Measurements from ENCODE around the gene CD164.

Gene CD164

DNA sequence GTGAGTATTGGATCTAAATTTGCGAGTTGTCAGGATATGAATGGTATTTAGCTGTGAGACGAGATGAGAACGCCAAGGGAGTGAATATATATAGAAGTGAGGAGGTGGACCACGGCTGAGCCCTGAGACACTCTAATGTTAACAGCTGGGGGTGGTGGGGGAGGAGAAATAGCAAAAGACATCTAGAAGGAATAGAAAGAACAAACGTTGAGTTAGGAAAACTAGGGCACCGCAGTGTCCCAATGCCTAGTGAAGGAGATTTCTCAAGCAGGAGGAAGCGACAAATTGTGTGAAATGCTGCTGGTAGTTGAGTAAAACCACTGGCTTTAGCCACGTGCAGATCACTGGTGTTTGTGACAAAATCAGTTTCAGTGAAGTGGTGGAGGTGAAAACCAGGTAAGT is 56.9 kb downstream of the CD164 start:
- H3K4me3 ChIP-seq (ENCODE audit: low read length): no peak overlapping the region
- no peak for DNase-seq (ENCODE audit: low read depth)
- TF ChIP-seq, protein P1, sequence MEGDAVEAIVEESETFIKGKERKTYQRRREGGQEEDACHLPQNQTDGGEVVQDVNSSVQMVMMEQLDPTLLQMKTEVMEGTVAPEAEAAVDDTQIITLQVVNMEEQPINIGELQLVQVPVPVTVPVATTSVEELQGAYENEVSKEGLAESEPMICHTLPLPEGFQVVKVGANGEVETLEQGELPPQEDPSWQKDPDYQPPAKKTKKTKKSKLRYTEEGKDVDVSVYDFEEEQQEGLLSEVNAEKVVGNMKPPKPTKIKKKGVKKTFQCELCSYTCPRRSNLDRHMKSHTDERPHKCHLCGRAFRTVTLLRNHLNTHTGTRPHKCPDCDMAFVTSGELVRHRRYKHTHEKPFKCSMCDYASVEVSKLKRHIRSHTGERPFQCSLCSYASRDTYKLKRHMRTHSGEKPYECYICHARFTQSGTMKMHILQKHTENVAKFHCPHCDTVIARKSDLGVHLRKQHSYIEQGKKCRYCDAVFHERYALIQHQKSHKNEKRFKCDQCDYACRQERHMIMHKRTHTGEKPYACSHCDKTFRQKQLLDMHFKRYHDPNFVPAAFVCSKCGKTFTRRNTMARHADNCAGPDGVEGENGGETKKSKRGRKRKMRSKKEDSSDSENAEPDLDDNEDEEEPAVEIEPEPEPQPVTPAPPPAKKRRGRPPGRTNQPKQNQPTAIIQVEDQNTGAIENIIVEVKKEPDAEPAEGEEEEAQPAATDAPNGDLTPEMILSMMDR (conservative IDR thresholded peaks at IDR 0.05; ENCODE audit: low read depth, low read length): no peak

DNA sequence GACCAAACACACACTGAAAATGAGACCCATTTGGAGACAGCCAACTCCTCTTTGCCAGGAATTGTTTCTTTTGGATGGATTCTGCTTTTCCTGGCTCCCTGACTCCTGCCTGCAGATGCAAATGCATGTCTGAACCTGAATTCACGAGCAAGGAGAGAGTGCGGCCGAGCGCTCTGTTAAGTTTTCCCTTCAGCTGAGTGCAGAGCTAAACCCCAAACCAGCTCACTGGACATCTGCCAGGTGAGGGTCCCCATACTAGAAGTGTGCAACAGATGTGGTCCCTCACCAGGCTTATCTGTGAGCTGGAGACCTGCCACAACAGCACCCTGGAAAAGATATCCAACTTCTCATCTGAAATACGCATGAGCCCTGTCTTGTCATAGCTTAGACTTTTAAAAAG is 59.0 kb downstream of the CD164 start:
- TF ChIP-seq, protein P1 (conservative IDR thresholded peaks at IDR 0.05; ENCODE audit: low read depth, low read length): no peak
- H3K4me3 ChIP-seq (ENCODE audit: low read length): no peak overlapping the region
- DNase-seq (ENCODE audit: low read depth): no peak

DNA sequence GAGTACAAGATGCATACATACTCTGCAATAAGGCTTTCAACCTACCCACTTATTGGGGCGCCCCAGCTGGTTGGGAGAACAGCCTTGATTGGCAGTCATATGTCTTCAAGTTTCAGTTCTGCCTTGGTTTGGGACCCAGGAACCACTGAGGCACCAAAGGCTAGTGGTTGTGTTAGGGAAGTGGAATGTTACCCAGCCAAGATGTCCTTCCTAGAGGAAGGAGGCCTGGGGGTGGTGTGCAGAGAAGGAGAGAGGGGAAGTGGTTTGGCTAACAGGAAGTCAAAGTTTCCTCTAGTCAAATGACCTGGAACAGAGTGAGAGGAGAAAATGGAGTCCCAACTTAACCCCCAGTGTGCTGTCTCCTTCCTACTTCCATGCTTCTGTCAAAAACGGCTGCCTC is 59.4 kb downstream of the CD164 start:
- TF ChIP-seq, protein P1 (conservative IDR thresholded peaks at IDR 0.05; ENCODE audit: low read depth, low read length): no peak
- DNase-seq (ENCODE audit: low read depth): no peak
- no peak overlapping the region for H3K4me3 ChIP-seq (ENCODE audit: low read length)

DNA sequence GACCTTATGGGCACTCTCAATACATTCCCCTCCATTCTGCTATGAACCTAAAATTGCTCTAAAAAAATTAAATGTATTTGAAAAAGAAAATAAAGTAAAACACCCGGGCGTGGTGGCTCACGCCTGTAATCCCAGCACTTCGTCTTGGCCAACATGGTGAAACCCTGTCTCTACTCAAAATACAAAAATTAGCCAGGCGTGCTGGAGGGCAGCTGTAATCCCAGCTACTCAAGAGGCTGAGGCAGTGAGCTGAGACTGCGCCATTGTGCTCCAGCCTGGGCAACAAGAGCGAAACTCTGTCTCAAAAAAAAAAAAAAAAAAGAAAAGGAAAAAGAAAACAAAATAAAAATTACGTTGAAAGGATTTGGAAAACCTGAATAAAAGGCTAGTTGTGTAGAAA is 60.5 kb downstream of the CD164 start:
- TF ChIP-seq, protein P1 (conservative IDR thresholded peaks at IDR 0.05; ENCODE audit: low read depth, low read length): no peak
- no peak overlapping the region for H3K4me3 ChIP-seq (ENCODE audit: low read length)
- DNase-seq (ENCODE audit: low read depth): no peak

DNA sequence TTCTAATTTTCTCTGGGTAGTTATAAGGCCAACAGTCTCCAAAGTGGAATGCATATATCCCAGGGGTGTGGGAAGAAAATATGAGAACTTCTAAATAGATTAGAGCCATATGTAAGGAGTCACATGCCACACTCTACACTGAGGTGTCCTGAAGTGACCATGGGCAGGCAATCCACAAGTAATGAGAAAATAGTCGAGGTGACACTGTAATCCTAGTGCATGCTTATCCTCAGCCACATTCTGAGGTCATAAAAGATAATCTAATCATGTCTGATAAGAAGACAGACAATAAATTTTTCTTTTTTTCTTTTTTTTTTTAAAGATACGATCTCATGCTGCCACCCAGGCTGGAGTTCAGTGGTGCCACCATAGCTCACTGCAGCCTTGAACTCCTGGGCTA is 62.2 kb downstream of the CD164 start:
- TF ChIP-seq, protein P1 (conservative IDR thresholded peaks at IDR 0.05; ENCODE audit: low read depth, low read length): no peak
- DNase-seq (ENCODE audit: low read depth): no peak
- H3K4me3 ChIP-seq (ENCODE audit: low read length): no peak overlapping the region

DNA sequence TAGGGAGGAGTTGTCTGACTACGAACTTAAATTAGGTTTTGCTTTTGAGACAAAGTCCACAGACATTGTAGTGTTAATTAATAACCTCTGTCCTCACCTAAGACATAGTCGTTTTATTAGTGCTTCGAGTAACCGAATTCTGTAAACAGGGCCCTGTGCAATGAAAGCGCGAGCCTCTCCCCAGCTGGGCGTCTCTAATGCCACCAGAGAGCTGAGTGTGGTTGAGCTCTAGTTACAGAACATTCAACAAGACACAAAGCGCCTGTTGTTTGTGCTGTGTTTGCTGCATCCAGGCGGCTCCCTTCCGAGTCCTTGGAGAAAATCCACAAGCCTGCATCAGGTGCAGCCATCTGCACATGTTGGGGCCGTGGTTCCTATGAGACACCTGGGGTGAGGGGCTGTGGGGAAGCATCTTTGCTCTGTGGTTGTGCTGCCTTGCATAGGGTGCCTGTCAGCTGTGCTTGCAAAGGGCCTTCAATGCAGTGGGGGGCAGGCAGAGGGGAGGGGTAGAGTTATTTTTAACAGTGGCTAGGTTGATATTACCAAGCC is 63.9 kb downstream of the CD164 start:
- TF ChIP-seq, protein P1 (conservative IDR thresholded peaks at IDR 0.05; ENCODE audit: low read depth, low read length): no peak
- DNase-seq (ENCODE audit: low read depth): no peak
- no peak overlapping the region for H3K4me3 ChIP-seq (ENCODE audit: low read length)

DNA sequence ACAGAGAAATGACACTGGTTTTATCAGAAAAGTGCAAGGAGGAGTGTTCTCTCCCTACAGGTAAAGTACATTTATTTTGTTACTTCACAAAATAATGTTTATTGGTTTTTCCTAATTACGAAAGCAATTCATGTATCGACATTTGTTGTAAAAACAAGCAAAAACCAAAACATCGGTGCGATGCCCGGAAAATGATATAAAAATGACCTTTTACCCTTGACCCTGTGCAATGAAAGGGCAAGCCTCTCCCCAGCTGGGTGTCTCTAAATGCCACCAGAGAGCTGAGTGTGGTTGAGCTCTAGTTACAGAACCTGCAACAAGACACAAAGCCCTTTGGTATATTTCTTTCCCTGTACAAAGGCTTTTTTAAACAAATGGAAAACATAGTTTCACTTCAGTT is 65.4 kb downstream of the CD164 start:
- TF ChIP-seq, protein P1 (conservative IDR thresholded peaks at IDR 0.05; ENCODE audit: low read depth, low read length): no peak
- no peak for DNase-seq (ENCODE audit: low read depth)
- H3K4me3 ChIP-seq (ENCODE audit: low read length): no peak overlapping the region

Measured in retinal pigment epithelial cell (primary cell).